ENCODE data around the gene AUTS2. TPM values are rescaled to one million over a fixed set of nuclear protein-coding genes. Genes with fewer than 3 reads are reported as not detected.

AUTS2 gene
- total RNA-seq, 6 experiments from 2014 or later = 10.4 to 32.0 (median 19.3) TPM

GRCh38 chr7:70018700-70019099 is 420.4 kb downstream of the AUTS2 start:
- no peaks in the 10 kb centered on the region for H3K36me3 ChIP-seq
- H3K27ac ChIP-seq = no peak overlapping the region
- H3K4me3 ChIP-seq = no peak overlapping the region
- DNase-seq (no peak), ATAC-seq (no peak)
- no peak for TF ChIP-seq CTCF (IDR thresholded peaks at IDR 0.05)
- TF ChIP-seq POLR2A (IDR thresholded peaks at IDR 0.05) = no peak
- no peaks in the 10 kb centered on the region for H3K27me3 ChIP-seq
- H3K4me1 ChIP-seq = no peaks in the 10 kb centered on the region
- 53% methylated on average over 1 of the region's 1 CpG for WGBS (ENCODE audit: insufficient coverage, low coverage, low lambda C conversion rate, missing lambda C conversion rate)
- intact Hi-C loops (cut with DNase I) = no loop called here
- H3K9me3 ChIP-seq = no peaks in the 10 kb centered on the region

DNA sequence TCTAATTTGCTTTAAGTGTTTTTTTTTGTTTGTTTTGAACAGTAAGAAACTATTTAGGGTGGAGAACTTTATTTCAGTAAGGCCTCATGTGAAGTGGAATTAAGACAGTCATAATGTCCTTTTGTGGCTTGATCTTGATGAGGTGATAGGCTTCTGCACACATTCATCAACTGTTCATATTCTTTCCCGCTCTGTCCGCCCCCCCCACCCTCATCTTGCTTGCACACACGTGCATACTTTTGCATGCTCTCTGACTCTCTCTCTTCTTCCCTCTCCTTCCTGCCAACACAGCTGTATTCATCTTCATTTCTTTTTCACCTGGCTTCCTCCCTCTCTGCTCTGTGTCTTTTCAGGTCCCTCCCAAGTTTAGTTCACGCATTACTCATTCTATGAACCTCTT is 429.6 kb downstream of the AUTS2 start:
- H3K36me3 ChIP-seq = no peaks in the 10 kb centered on the region
- no peaks in the 10 kb centered on the region for H3K9me3 ChIP-seq
- H3K4me1 ChIP-seq = no peaks in the 10 kb centered on the region
- H3K4me3 ChIP-seq = no peak overlapping the region
- TF ChIP-seq POLR2A (IDR thresholded peaks at IDR 0.05) (no peak), CTCF (IDR thresholded peaks at IDR 0.05) (no peak)
- intact Hi-C loops (cut with DNase I) = no loop called here
- DNase-seq (no peak), ATAC-seq (no peak)
- 70% methylated on average over 3 of the region's 4 CpGs for WGBS (ENCODE audit: insufficient coverage, low coverage, low lambda C conversion rate, missing lambda C conversion rate)
- no peak overlapping the region for H3K27ac ChIP-seq
- H3K27me3 ChIP-seq = no peaks in the 10 kb centered on the region

DNA sequence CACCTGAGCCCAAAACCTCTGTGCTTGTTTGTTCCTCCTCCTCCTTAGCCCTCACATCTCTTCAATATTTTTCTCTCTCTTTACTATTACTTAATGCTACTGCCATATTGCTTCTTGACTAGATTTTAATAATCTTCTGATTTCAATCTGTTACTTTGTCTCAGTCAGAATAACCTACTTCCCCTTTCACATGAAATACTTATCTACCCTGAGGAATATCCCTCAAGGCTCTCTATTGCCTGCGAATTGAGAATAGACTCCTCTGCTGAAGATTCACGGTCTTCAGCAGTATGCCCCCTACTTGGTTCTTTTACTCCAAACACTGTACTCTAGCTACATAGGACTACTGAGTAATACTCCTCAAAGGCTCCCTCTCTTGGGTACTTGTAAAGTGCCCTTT is 430.3 kb downstream of the AUTS2 start:
- 73% methylated on average over 2 of the region's 2 CpGs for WGBS (ENCODE audit: insufficient coverage, low coverage, low lambda C conversion rate, missing lambda C conversion rate)
- Histone ChIP-seq H3K4me1 (no peaks in the 10 kb centered on the region), H3K27me3 (no peaks in the 10 kb centered on the region), H3K36me3 (no peaks in the 10 kb centered on the region), H3K9me3 (no peaks in the 10 kb centered on the region), H3K27ac (no peak overlapping the region), H3K4me3 (no peak overlapping the region)
- ATAC-seq (no peak), DNase-seq (no peak)
- TF ChIP-seq POLR2A (IDR thresholded peaks at IDR 0.05) = no peak
- no peak for TF ChIP-seq CTCF (IDR thresholded peaks at IDR 0.05)
- intact Hi-C loops (cut with DNase I) = no loop called here

DNA sequence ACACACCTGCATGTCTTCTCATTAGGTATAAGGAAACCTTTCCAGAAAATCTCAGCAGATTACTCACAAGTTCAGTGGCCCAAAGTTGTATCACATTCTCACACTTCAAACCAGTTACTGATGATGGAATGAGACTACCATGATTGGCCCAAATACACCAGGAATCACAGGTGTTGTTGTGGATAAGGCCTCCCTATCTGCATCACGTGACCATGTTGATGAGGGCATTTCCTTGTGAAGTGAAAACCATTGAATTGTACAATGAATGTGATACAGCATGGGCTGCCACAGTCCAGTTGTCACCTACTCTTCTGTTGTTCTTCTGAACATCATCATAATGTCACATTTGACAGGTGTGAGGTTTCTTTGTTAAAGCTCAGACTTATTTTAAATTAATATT is 431.7 kb downstream of the AUTS2 start:
- intact Hi-C loops (cut with DNase I) = no loop called here
- ATAC-seq (no peak), DNase-seq (no peak)
- TF ChIP-seq POLR2A (IDR thresholded peaks at IDR 0.05) = no peak
- TF ChIP-seq CTCF (IDR thresholded peaks at IDR 0.05) = no peak
- Histone ChIP-seq H3K36me3 (no peaks in the 10 kb centered on the region), H3K27ac (no peak overlapping the region), H3K9me3 (no peaks in the 10 kb centered on the region), H3K27me3 (no peaks in the 10 kb centered on the region), H3K4me1 (no peaks in the 10 kb centered on the region), H3K4me3 (no peak overlapping the region)
- no CpG with 5 or more reads among the region's 1 CpG for WGBS (ENCODE audit: insufficient coverage, low coverage, low lambda C conversion rate, missing lambda C conversion rate)

- Histone ChIP-seq H3K4me3 (no peak overlapping the region), H3K4me1 (no peaks in the 10 kb centered on the region), H3K9me3 (no peaks in the 10 kb centered on the region), H3K27ac (no peak overlapping the region), H3K27me3 (no peaks in the 10 kb centered on the region), H3K36me3 (no peaks in the 10 kb centered on the region)
- ATAC-seq (no peak), DNase-seq (no peak)
- 79% methylated on average over 3 of the region's 3 CpGs for WGBS (ENCODE audit: insufficient coverage, low coverage, low lambda C conversion rate, missing lambda C conversion rate)
- intact Hi-C loops (cut with DNase I) = no loop called here
- no peak for TF ChIP-seq POLR2A (IDR thresholded peaks at IDR 0.05)
- TF ChIP-seq CTCF (IDR thresholded peaks at IDR 0.05) = no peak
Observed at GRCh38 chr7:70030745-70031144, 432.5 kb downstream of the AUTS2 start.
